PC-3 (cell line): ENCODE results near the gene DYSF.

ENCODE experiments used
- CTCF ChIP-seq: fragments of 300-600 bp; sonication (generic); conservative IDR thresholded peaks from 2 replicates; pipeline ENCODE4 v1.5.1; 2017; ENCODE audit warnings: antibody characterized with exemption, low read depth, mild to moderate bottlenecking, low read length
- EZH2 ChIP-seq: fragments of 300-600 bp; sonication (generic); IDR thresholded peaks from one replicate; pipeline ENCODE4 v1.6.1; 2017; ENCODE audit warnings: antibody characterized with exemption, mild to moderate bottlenecking, low read length; ENCODE audit not compliant: unreplicated experiment
- EZH2phosphoT487 ChIP-seq: fragments of 300-600 bp; sonication (generic); IDR thresholded peaks from 2 replicates; pipeline ENCODE4 v1.6.1; 2018; ENCODE audit warnings: mild to moderate bottlenecking, antibody characterized with exemption, low read length, borderline replicate concordance

GRCh38 chr2:71494091-71494490 is 40.7 kb downstream of the DYSF start:
- no peak for TF ChIP-seq CTCF
- TF ChIP-seq EZH2: no peak
- TF ChIP-seq EZH2phosphoT487: no peak
